ENCODE results near the gene CES5A.
"Not testable (repeated sequence)": the region's sequence is repeated elsewhere in the genome, so short reads cannot be mapped to it uniquely, and the experiment has no call there.

CES5A gene

DNA sequence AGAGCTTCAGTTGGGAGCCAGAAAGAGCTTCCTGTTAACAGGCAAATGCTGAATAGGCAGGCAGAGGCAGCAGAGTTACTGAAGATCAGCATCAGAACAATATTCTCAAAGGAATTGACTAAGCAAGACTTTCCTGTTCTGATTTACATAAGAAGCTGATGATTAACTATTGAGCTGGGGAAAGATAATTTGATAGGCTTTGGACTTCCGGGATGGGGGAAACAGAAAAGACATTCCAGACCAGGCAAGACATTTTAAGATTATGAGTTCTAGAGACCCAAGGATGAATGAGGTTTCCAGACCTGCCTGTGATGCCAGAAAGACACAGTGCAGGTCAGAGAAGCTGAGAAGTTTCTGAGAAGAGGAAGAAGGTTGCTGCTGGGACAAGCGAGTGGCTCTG lies at the start of gene CES5A:
TSS of gene CES5A (minus strand) at position 101 of the 400 bp plus-strand sequence. CDS start 152 bp downstream, outside the sequence.
- DNase-seq: no peak

DNA sequence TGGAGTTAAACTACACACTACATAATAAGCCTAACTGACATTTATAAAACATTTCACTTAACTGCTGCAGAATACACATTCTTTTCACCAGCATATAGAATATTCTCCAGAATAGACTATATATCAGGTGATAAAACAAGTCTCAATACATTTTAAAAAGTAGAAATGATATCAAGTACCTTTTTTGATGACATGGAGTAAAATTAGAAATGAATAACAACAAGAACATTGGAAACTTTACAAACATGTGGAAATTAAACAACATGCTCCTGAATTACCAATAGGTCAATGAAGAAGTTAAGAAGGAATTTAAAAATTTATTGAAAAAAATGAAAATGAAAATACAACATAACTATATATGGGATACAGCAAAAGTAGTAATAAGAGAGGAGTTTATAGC lies 47.5 kb upstream of the CES5A start:
- DNase-seq: no peak

- DNase-seq: no peak
Measured at GRCh38 chr16:55917373-55918160, 42.4 kb upstream of the CES5A start.

DNA sequence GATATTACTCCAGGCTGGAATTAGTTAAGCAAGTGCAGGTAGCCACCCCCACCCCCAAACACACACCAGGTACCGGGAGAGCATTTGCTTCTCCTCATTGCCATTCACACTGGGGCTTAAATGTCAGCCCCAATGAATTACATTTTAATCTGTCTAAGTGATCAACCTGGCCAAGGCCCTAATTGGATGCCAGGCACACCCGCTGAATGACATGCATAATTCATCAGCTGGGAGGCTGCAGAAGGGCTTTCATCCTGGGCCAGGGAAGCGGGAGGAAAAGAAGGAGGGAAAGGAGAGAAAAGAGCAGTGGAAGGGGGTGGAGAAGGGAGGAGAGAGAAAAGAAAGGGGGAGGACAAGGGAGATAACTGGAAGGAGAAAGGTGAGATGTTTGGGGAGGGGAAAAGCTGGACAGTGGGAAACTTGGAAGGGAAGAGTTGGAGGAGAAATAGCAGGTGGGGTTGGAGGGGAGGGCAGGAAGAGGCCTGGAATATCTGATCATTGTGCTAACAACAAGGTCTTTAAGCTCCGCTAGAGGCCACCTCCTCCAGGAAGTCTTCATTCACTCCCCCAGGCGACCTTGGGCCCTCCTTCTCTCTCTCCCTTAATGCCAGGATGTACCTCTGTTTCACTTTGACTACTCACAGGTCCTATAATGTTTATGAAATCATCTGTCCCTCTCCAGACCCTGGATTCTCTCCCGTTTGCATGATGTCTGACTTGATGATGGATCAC lies 40.1 kb upstream of the CES5A start:
- DNase-seq: no peak

DNA sequence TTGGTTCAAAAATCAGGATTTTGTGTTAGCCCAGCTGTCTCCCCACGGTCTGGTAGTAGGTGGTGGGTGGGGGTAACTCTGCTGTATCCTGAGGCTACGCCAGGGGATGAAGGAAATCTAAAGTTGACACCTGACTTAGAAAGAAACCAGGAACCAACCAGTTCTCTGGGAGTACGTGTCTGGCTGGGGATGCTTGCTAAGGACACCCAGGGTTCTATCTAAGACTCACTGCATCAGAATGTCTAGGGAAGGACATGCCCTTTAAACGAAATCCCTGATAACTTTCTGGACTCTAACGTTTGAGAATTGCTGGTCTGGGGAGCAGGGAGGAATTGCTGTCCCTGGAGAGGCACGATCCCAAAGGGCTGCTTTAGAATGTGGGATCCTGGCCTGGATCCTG lies 39.2 kb upstream of the CES5A start:
- DNase-seq: no peak

GRCh38 chr16:55913716-55914115 lies 38.5 kb upstream of the CES5A start:
- DNase-seq: no peak

DNA sequence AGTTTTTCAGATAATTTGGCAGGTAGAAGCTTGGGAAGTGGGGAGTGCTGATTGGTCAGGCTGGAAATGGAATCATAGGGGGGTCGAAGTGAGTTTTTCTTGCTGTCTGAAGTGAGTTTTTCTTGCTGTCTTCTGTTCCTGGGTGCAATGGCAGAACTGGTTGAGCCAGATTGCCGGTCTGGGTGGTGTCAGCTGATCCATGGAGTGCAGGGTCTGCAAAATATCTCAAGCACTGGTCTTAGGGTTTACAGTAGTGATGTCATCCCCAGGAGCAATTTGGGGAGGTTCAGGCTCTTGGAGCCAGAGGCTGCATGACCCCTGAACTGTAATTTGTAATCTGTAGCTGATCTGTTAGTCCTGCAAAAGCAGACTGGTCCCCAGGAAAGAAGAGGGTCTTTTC lies 37.9 kb upstream of the CES5A start:
- DNase-seq: not testable (repeated sequence)

GRCh38 chr16:55912022-55912421 lies 36.8 kb upstream of the CES5A start:
- no peak for DNase-seq

DNA sequence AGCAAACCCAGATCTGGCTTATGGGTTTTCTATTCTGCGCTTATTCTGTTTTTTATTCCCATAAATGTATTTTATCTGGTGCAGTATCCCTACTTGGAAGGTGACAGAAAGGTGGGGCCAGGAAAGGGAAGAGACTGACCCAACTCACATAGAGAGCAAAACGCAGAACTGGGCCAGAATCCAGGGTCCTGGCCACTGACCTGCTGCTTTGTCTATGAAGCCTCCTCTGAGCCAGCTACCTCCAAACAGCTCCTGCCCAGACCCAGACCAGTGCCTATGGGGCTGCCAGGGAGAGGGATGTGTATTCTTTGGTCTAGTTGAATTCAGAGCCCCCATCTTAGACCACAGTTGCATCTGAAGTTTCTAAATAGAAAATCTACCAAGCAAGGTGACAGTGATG lies 36.4 kb upstream of the CES5A start:
- no peak for DNase-seq

- no peak for DNase-seq
Measured at GRCh38 chr16:55909876-55910275, 34.7 kb upstream of the CES5A start.

DNA sequence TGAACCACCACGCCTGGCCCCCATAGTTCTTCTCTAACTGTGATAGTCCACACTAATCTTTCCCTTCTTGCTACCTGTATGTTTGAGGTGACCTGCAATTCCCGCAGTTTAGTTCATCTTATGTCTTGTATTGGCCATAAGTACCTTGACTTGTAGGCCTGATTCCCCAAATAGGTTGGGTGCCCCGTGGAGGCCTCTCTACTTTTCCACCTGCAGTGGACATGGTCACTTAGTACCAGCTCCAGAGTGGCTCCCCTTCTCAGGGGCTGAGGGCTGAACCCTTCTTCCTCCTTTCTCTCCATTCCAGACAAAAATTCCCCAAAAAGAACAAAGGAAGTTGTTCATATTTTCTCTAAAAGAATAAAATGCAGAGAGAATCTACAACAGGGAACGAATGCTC lies 33.5 kb upstream of the CES5A start:
- DNase-seq: no peak

- DNase-seq: no peak
Measured at GRCh38 chr16:55907661-55908060, 32.5 kb upstream of the CES5A start.

DNA sequence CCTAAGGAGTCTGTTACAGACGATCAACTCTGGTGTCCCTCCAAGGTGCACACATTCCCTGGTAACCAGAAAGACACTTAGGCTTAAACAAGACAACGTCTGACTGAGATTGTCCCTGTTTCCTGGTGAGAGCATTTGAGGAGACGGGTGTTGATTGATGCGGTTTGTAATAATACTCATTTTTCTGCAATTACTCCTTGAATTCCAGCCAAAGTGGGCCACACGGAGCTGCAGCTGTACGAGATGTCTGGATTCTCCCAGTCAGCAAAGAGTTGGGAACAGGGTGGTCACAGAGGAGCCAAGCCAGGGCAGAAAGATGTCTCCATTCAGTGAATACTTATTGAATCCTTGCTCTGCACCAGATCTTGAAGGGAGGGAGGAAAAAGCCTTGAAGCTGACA lies 30.9 kb upstream of the CES5A start:
- no peak for DNase-seq

DNA sequence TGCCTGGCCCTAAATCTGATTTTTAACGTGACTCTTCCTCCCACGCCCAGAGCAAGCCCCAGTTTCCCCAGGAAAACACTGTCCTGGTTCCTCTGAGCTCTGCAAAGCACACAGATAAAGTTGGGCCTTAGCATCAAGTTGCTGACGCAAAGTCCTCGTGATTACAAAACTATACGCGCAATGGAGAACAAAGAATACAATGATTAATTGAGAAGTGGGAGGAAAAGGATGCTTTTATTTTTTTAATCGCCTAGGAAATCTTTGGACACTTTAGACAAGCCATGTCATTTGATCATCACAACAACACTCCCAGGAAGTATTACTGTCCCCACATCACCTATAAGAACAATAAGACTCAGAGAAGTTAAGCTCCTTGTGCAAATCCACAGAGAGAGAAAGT lies 30.5 kb upstream of the CES5A start:
- DNase-seq: no peak

GRCh38 chr16:55901566-55902217 lies 26.5 kb upstream of the CES5A start:
- no peak for DNase-seq

- DNase-seq: no peak
Measured at GRCh38 chr16:55900616-55901393, 25.6 kb upstream of the CES5A start.

- no peak for DNase-seq
Measured at GRCh38 chr16:55899857-55900256, 24.7 kb upstream of the CES5A start.

DNA sequence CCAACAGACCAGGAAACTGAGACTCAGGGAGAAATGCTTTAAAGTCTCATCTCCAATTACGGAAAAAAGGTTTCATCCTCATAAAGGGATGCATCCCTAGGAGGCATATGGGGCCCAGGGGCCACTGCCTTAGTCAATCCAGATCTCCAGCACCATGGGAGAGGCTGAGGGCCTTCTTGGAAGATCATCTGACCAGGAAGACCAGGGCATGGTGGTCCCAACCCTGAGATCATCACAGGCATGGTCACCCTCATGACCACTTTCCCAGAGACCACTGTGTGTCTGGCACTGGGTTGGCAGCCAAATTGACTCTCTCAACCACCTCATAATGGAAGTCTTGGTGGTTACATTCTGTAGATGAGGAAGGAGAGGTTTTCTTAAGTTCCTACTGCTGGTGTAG lies 23.4 kb upstream of the CES5A start:
- no peak for DNase-seq

DNA sequence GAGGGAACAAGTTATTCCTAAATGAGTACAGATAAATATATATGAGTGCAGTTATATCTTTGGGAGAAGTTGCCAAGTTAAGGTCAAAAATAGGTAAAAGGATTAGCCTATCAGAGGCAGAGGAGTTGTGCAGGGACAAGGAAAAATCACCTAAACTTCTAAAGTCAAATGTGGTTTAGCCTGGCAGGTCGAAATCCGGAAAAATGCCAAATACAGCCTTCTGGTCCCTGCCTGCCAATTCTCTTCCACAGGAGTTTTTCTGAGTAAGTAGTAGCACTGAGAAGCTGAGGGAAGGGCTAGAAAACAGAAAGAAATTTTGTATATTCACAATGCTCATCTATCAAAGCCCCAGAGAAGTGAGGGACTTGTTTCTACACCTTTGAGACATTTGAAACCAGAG lies 17.6 kb upstream of the CES5A start:
- DNase-seq: no peak

- DNase-seq: no peak
Measured at GRCh38 chr16:55889518-55889917, 14.3 kb upstream of the CES5A start.

DNA sequence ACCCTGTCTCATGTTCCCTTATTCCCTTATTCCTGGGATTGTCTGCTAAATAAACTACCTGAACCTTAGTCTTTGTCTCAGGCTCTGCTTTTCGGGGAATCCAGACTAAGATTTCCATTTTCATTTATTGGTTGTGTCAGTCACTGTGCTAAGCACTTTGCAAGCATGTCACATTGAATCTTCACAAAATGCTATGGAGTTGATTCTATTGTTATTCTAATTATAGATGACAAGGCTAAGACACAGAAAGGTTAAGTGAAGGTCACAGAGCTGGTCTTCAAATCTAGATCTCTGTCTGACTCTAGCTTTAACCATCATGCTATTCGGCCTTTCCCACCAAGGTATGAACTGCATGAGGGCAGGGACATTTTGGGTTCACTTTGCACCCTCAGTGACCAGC lies 13.4 kb upstream of the CES5A start:
- DNase-seq: no peak

DNA sequence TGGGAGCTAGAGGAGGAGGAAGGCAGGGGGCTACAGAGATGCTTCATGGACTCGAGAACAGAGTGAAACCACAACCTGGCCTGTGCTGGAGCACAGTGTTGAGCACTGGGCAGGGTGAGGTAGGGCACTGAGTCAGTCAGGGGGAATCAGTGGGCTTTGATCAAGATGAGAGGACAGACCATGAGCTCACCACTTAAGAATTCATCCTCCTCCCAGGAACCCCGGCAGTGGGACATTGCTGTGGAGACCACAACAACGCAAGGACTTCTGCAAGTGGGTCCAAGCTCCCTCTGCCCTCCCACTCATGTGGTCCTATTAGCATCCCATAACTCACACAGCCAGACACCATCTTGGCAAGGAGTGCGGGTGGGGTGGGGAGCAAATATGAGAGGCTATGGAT lies 1.7 kb upstream of the CES5A start:
- no peak for DNase-seq

DNA sequence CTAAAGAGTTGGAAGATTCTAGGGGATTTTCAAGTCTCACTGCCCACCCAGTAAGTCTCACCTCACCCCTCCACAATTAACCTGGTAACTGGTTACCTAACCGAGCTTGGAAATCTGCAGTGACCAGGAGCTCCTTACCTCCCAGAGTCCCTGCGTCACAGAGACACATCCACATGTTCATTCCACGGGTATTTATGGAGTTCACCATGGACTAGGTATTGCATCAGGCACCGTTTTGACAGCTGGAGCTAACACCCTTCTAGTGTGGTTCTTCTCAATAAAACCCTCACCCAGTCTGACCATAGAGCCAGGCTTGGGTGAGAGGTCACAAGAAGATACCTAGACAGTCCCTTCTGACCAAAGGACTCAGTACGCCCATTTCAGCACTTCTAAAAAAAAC lies 2.1 kb downstream of the CES5A start:
- DNase-seq: no peak

Data from activated CD8-positive, alpha-beta memory T cell treated with anti-CD3 and anti-CD28 coated beads, Interleukin-2, amount 50 U/mL, for 4 hours (primary cell).